ENCODE measurements around the gene KY.

Gene KY

GRCh38 chr3:134630506-134630905 lies 20.3 kb downstream of the KY start:
- TF ChIP-seq SIN3A (IDR thresholded peaks at IDR 0.05; ENCODE audit: borderline replicate concordance, insufficient read depth, low read length) (no peak), FOXP2 (optimal IDR thresholded peaks at IDR 0.05; ENCODE audit: borderline replicate concordance, extremely low read depth, extremely low read length, insufficient read depth) (no peak), TAF1 (IDR thresholded peaks at IDR 0.05; ENCODE audit: borderline replicate concordance, insufficient read depth, low read length) (no peak), REST (IDR thresholded peaks at IDR 0.05; ENCODE audit: insufficient read depth in 1 of 2, low read depth in 2 of 2, low read length in 2 of 2) (no peak), POLR2AphosphoS5 (IDR thresholded peaks at IDR 0.05; ENCODE audit: low read depth, low read length) (no peak)

- TF ChIP-seq SIN3A (IDR thresholded peaks at IDR 0.05; ENCODE audit: borderline replicate concordance, insufficient read depth, low read length) (no peak), FOXP2 (optimal IDR thresholded peaks at IDR 0.05; ENCODE audit: borderline replicate concordance, extremely low read depth, extremely low read length, insufficient read depth) (no peak), REST (IDR thresholded peaks at IDR 0.05; ENCODE audit: insufficient read depth in 1 of 2, low read depth in 2 of 2, low read length in 2 of 2) (no peak), POLR2AphosphoS5 (IDR thresholded peaks at IDR 0.05; ENCODE audit: low read depth, low read length) (no peak), TAF1 (IDR thresholded peaks at IDR 0.05; ENCODE audit: borderline replicate concordance, insufficient read depth, low read length) (no peak)
Measured at GRCh38 chr3:134628884-134629283, 21.9 kb downstream of the KY start.

- TF ChIP-seq TAF1 (IDR thresholded peaks at IDR 0.05; ENCODE audit: borderline replicate concordance, insufficient read depth, low read length), result no peak
- TF ChIP-seq POLR2AphosphoS5 (IDR thresholded peaks at IDR 0.05; ENCODE audit: low read depth, low read length), result no peak
- no peak for TF ChIP-seq FOXP2 (optimal IDR thresholded peaks at IDR 0.05; ENCODE audit: borderline replicate concordance, extremely low read depth, extremely low read length, insufficient read depth)
- TF ChIP-seq SIN3A (IDR thresholded peaks at IDR 0.05; ENCODE audit: borderline replicate concordance, insufficient read depth, low read length), result no peak
- TF ChIP-seq REST (IDR thresholded peaks at IDR 0.05; ENCODE audit: insufficient read depth in 1 of 2, low read depth in 2 of 2, low read length in 2 of 2), result no peak
Measured at GRCh38 chr3:134627831-134628230, 23.0 kb downstream of the KY start.

- TF ChIP-seq POLR2AphosphoS5 (IDR thresholded peaks at IDR 0.05; ENCODE audit: low read depth, low read length), result no peak
- no peak for TF ChIP-seq SIN3A (IDR thresholded peaks at IDR 0.05; ENCODE audit: borderline replicate concordance, insufficient read depth, low read length)
Measured at GRCh38 chr3:134625885-134626741, 24.7 kb downstream of the KY start.

GRCh38 chr3:134625462-134625861 lies 25.4 kb downstream of the KY start:
- TF ChIP-seq SIN3A (IDR thresholded peaks at IDR 0.05; ENCODE audit: borderline replicate concordance, insufficient read depth, low read length), result no peak
- no peak for TF ChIP-seq POLR2AphosphoS5 (IDR thresholded peaks at IDR 0.05; ENCODE audit: low read depth, low read length)

- TF ChIP-seq POLR2AphosphoS5 (IDR thresholded peaks at IDR 0.05; ENCODE audit: low read depth, low read length), result no peak
- no peak for TF ChIP-seq FOXP2 (optimal IDR thresholded peaks at IDR 0.05; ENCODE audit: borderline replicate concordance, extremely low read depth, extremely low read length, insufficient read depth)
- TF ChIP-seq TAF1 (IDR thresholded peaks at IDR 0.05; ENCODE audit: borderline replicate concordance, insufficient read depth, low read length), result no peak
- TF ChIP-seq SIN3A (IDR thresholded peaks at IDR 0.05; ENCODE audit: borderline replicate concordance, insufficient read depth, low read length), result no peak
- no peak for TF ChIP-seq REST (IDR thresholded peaks at IDR 0.05; ENCODE audit: insufficient read depth in 1 of 2, low read depth in 2 of 2, low read length in 2 of 2)
Measured at GRCh38 chr3:134624537-134625287, 26.1 kb downstream of the KY start.
